Cerebellar cortex (tissue), 1 donor: ENCODE measurements around the gene WFIKKN1.
"Not testable (repeated sequence)": the region's sequence is repeated elsewhere in the genome, so short reads cannot be mapped to it uniquely, and the experiment has no call there.

Experiments used
- DNase-seq: peaks from one replicate; pipeline ENCODE4 v3.0.0-alpha.2; 2015; ENCODE audit warnings: low spot score

WFIKKN1 gene

GRCh38 chr16:595942-596735, 34.6 kb upstream of the WFIKKN1 start:
- peak; percentile 85 for DNase-seq

DNA sequence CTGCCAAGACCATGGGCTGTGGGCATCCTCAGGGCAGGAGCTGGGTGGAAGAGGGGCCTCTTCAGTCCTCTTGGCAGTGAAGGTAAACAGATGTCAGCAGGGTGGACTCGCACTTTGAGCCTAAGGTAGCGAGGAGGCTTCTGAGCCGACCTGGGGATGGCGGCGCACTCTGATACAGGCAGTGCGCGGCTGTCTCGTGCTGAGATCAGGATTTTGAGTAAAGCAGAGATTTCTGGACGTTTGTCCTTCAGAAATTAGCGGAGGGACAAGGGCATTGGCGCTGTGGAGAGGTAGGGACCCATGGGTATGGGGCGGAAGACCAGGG, 34.1 kb upstream of the WFIKKN1 start:
- DNase-seq: no peak

- not testable (repeated sequence) for DNase-seq
These were observed 33.1 kb upstream of the WFIKKN1 start for GRCh38 chr16:597655-598054.

DNA sequence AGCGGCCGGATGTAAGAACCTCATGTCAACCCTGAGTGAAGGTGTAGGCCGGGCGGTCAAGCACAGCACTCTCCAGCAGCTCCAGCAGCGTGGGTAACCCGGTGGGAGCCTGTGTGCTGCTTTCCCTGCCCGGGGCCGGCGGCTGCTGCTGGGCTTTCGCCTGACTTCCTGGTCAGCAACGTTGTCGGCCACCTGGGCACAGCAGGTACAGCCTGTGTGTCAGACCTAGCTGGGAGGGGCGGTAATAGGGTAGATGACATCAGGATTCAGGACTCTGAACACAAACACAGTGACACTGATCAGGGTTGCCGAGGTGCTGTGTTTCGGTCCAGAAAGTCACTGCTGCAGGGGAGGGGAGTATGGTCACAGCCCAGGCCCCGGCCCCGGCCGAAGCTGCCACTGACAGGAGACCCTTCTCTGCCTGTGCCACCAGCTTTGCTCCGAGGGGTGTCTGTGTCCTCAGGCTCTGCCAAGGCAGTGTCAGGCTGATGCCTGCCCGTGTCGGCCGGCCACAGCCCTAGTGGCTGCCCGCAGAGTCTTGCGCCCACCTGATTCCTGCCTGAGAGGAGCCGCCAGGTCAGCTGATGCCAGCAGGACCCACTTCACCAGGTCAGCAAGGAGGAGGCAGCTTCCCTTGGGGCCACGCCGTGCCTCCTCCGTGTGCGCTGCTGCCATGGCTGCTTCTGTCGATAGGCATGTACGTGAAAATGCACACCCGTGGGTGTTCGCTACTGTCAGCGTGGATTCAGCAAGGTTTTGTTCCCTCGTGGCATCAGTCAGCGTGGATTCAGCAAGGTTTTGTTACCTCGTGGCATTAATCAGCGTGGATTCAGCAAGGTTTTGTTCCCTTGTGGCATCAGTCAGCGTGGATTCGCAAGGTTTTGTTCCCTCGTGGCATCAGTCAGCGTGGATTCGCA, 31.7 kb upstream of the WFIKKN1 start:
- DNase-seq: peak; percentile 49

GRCh38 chr16:600781-601180, 30.0 kb upstream of the WFIKKN1 start:
- DNase-seq: peak; percentile 73

DNA sequence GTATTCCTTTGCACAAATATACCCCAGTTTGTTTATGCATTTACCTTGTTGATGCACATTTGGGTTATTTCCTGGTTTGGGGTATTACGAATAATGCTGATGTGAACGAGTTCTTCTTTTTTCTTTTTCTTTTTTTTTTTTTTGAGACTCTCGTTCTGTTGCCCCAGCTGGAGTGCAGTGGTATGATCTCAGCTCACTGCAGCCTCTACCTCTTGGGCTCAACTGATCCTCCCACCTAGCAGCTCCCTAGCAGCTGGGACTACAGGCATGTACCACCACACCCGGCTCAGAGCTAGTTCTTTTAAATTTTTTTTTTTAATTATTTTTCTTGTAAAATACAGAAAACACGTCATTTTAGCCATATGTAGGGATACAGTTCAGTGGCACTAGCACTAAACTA, 26.9 kb upstream of the WFIKKN1 start:
- no peak for DNase-seq

- peak; percentile 46 for DNase-seq
These were observed 24.0 kb upstream of the WFIKKN1 start for GRCh38 chr16:606656-607307.

GRCh38 chr16:608019-608418, 22.8 kb upstream of the WFIKKN1 start:
- no peak for DNase-seq

- DNase-seq: no peak
These were observed 21.5 kb upstream of the WFIKKN1 start for GRCh38 chr16:609316-609715.

- no peak for DNase-seq
These were observed 20.8 kb upstream of the WFIKKN1 start for GRCh38 chr16:609984-610383.

GRCh38 chr16:610513-611381, 20.0 kb upstream of the WFIKKN1 start:
- DNase-seq: peak; percentile 69

DNA sequence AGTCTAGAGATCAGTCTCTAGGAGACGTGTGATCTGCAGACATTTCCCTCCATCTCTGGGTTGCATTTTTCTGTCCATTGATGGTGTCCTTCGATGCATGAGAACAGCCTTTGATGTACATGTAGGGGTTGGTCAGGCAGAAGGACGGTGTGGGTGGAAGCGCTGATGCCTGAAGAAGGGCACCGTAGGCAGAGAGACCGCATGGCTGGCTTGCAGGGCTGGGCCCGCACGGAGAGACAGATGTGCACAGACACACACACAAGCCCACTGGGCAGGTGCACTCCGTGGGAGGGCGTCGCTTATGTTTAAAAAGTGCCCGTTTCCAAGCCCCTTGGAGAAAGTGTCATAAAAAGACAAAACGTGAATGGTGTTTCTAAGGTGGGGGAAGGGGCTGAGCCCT, 15.7 kb upstream of the WFIKKN1 start:
- no peak for DNase-seq

- no peak for DNase-seq
These were observed 13.8 kb upstream of the WFIKKN1 start for GRCh38 chr16:616733-617586.

DNA sequence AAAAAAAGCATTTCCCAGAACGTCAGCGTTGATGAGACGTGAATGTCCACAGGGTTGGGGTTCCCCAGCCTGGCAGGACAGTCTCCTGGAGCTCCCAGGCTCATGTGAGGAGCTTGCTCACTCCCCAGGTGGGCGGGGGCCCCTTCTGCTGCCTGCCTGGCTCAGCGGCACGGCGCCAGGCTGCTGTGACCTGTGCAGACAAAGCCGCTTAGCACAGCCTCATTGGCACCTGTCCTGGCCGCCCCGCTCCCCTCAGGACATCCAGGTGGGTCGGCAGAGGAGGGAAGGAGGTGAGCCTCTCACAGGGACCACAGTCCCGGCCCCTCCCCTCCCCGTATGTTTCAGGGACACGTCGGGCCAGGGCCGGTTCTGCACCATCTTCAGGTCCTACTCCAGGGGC, 12.9 kb upstream of the WFIKKN1 start:
- DNase-seq: no peak

DNA sequence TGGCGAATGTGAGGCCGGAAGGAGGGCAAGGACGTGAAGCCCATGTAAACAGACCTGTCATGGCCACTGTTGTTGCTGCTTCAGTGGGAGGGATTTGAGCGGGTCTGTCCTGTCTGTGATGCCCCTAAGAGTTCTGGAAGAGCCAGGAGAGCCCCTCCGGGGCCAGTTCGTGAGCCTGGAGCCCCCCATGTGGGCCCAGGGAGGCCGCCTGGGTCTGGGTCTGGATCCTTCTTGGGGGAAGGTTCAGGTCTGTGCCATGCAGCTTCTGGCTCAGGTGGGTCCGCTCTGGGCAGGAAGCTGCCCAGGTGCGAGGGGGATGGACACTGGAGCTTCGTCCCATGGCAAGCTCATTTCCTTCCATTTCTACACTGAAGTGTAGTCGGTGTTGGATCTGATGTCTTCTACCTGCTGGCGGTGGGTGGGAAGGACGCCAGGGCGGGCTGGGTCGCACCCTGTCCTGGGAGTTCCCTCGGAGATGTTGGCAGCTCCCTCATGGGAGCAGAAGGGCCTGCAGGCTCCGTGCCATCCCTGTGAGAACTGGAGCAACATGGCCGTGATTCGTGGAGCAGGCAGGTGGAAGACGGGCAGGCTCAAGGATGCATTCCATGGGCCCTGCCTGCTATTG, 11.2 kb upstream of the WFIKKN1 start:
- peak; percentile 90 for DNase-seq

DNA sequence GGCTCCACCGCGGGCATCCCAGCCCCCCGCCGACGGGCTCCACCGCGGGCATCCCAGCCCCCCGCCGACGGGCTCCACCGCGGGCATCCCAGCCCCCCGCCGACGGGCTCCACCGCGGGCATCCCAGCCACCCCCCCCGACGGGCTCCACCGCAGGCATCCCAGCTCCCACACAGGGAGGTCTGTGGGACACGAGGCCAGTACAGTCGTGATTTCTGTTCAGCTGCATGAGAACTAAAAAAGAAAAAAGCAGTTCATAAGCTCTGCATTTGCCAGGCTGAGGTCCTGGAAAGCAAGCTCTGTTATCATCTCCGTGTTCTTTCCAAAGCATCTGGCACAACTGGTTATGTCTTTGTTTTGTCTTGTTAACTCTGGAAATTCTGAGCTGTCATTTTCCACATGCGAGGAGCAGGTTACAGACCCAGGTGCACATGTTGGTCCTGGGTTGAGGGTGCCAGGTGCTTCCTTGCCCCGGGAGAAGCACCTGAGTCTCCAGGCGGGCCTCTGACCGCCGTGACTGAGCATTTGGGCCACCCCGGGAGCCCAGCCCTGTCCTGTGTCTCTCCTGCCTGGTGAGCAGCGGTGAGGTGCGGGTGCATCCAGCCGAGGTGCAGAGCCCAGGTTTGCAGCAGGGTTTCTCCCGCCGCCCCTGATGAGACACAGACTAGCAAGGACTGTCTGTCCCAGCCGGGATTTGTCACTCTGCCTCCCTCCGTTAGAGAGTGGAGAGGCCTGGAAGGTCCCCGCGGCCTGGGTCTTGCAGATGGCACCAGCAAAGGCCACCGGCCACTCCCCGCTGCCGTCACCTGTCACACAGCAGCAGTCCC, 9.9 kb upstream of the WFIKKN1 start:
- no peak for DNase-seq

GRCh38 chr16:621526-622105, 9.2 kb upstream of the WFIKKN1 start:
- DNase-seq: peak; percentile 82

- no peak for DNase-seq
These were observed 7.9 kb upstream of the WFIKKN1 start for GRCh38 chr16:622920-623280.

DNA sequence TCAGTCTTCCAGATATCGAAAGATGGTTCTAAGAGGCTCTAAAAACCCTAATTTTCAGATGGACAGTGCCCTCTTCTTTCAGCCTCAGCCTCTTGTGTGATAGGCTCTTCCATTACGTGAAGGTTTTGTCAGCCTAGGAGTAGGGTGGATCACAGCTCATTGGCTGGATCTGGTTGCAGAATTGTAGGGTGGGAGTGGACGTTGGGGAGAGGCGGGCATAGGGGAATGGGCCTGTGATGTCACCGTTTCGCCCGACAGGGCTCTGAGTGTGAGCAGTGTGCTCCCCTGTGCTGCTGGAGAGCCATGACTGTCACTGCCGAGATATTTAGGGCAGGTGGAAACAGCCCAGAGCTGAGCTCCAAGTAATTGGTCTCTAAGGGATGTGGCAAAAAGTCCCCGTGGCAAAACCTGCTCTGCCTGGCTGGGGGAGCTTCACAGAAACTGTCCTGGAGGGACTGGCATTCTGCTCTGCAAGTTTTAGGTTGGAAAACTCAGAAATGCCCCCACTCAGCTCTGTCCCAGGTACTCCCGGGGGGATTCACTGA, 6.2 kb upstream of the WFIKKN1 start:
- DNase-seq: peak; percentile 57
